ENCODE results near the gene TWSG1.

DNA sequence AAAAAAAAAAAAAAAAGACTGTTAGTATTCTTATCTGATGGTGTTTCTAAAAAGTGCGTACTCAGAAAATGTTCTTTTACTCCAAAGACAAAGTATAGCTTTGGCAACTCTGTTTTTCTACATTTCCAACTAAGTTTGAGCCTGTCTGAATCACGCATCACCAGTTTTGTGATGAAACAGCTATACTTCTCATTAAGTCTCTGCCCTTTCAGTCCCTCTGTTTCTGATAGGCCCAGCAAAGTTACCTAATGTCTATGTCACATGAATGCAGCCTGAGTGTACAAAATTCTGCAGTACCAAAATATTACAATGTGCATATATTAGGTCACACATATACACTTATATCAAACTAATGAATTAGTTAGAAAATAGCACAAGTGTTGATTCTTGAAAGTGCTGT is 22.4 kb downstream of the TWSG1 start:
- TF ChIP-seq POLR2A (IDR thresholded peaks at IDR 0.05) (no peak), POLR2AphosphoS5 (IDR thresholded peaks at IDR 0.05) (no peak)
- TF ChIP-seq, protein P1, sequence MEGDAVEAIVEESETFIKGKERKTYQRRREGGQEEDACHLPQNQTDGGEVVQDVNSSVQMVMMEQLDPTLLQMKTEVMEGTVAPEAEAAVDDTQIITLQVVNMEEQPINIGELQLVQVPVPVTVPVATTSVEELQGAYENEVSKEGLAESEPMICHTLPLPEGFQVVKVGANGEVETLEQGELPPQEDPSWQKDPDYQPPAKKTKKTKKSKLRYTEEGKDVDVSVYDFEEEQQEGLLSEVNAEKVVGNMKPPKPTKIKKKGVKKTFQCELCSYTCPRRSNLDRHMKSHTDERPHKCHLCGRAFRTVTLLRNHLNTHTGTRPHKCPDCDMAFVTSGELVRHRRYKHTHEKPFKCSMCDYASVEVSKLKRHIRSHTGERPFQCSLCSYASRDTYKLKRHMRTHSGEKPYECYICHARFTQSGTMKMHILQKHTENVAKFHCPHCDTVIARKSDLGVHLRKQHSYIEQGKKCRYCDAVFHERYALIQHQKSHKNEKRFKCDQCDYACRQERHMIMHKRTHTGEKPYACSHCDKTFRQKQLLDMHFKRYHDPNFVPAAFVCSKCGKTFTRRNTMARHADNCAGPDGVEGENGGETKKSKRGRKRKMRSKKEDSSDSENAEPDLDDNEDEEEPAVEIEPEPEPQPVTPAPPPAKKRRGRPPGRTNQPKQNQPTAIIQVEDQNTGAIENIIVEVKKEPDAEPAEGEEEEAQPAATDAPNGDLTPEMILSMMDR (IDR thresholded peaks at IDR 0.05) = no peak

Data from breast epithelium (tissue), 3 donors.